Anterior cingulate cortex (tissue), 58 donors: Measurements from ENCODE around the gene ERVFRD-1.

Source experiments
- DNase-seq, 58 donors: peaks; one replicate each; lab custom pipeline; 2025; lab: John Stamatoyannopoulos, UW

Gene ERVFRD-1

DNA sequence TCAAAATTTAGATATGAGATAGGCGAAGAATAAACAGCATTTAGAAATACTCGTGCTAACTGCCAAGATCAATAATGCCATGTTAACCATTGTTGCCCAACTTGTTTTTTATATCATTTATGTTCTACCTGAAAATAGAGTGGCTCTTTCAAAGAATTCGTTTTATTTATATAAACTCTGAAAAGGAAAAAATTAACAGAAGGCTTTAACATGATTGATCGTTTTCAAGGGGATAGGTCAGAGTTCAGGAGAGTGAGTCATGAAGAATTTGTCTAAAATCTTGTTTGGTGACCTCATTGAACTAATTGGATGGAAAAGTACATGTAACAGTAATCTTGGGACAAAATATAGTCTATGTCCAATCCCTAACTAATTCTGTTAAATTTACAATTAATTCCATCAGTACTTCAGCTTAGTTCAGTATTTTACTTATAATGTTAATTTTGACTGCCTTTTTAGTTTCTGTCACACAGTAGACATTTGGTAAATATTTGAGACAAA lies 56.3 kb downstream of the ERVFRD-1 start:
- DNase-seq, result no peak

DNA sequence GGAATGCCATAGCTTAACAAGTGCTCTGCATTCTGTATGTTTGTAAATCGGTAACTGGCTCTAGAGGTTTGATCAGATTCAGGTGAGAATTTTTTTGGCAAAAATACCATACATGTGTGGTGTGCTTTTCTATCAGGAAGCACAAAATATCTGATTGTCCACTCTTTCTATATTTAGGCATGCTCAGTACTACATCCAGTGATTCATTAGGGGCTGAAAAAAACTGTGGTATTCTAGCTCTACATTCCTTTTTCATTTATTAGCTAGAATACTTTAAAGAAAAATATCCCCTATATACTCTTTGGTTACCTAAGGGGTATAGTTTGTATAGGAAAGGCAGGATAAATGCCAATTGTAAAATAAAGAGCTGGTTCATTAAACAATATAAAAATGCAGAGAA lies 56.8 kb downstream of the ERVFRD-1 start:
- DNase-seq, result no peak

DNA sequence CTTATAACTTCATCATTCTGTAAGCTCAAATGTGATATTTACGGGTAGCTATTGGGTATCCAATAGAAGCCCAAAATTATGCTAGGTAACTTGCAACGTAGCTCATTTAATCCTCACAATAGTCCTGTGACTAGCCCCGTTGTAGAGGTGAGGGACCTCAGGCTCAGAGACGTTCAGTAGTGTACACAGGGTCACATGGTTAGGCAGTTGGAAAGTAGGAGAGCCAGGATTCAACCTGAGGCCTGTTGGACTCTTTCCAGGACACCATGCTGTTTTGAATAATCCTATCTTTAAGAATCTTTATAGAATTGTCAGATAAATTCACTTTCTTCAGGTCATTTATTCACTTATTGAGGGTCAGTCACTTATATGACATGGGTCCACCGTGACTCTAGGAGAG lies 58.2 kb downstream of the ERVFRD-1 start:
- no peak for DNase-seq
